ENCODE data around the gene ATR. TPM values are rescaled to one million over a fixed set of nuclear protein-coding genes. Genes with fewer than 3 reads are reported as not detected.

Gene ATR
- polyA plus RNA-seq, 1 experiment, result 6.0 TPM

DNA sequence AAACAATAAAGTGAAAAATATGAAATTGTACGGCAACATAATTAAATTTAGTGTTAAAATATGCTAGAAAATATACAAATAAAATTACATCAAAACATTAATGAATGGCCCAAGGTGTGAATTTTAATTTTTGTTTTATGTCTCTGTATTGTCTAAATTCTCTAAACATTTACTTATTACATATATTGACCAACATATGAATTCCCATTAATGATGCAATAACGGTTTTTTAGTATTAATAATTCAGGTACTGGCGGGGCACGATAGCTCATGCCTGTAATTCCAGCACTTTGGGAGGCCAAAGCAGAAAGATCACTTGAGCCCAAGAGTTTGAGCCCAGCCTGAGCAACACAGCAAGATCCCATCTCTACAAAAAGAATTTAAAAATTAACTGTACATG is 110.1 kb downstream of the ATR start:
- CTCF ChIA-PET, result no interaction called here
- no peak for DNase-seq (ENCODE audit: low read depth)
- Histone ChIP-seq H3K27me3 (ENCODE audit: control insufficient read depth, insufficient read depth, low read length) (no peaks in the 10 kb centered on the region), H3K4me3 (ENCODE audit: low read depth, low read length) (no peak overlapping the region), H3K36me3 (ENCODE audit: control insufficient read depth, insufficient read depth, low read length) (no peaks in the 10 kb centered on the region)
- TF ChIP-seq, protein P1, sequence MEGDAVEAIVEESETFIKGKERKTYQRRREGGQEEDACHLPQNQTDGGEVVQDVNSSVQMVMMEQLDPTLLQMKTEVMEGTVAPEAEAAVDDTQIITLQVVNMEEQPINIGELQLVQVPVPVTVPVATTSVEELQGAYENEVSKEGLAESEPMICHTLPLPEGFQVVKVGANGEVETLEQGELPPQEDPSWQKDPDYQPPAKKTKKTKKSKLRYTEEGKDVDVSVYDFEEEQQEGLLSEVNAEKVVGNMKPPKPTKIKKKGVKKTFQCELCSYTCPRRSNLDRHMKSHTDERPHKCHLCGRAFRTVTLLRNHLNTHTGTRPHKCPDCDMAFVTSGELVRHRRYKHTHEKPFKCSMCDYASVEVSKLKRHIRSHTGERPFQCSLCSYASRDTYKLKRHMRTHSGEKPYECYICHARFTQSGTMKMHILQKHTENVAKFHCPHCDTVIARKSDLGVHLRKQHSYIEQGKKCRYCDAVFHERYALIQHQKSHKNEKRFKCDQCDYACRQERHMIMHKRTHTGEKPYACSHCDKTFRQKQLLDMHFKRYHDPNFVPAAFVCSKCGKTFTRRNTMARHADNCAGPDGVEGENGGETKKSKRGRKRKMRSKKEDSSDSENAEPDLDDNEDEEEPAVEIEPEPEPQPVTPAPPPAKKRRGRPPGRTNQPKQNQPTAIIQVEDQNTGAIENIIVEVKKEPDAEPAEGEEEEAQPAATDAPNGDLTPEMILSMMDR (IDR thresholded peaks at IDR 0.05; ENCODE audit: insufficient read depth, low read depth, low read length), result no peak
- POLR2A ChIA-PET, result no interaction called here

DNA sequence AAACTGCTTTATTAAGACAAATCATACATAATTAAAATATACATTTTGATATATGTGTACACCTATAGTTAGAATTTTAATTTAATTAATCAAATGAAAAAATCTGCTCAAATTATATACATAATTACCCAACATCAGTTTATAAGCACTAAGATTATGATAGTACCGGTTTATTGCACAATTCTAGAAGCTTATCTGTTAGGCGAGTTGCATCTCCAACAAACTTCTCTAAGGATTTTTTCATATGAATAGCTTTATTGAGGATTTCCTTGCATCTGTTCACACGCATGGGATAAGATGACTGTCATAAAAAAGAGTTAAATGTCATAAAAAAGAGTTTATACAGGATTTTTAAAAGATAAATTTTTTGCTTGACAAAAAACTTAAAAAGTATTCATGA is 110.8 kb downstream of the ATR start:
- H3K4me3 ChIP-seq (ENCODE audit: low read depth, low read length), result no peak overlapping the region
- no peaks in the 10 kb centered on the region for H3K36me3 ChIP-seq (ENCODE audit: control insufficient read depth, insufficient read depth, low read length)
- POLR2A ChIA-PET, result no interaction called here
- TF ChIP-seq, protein P1 (IDR thresholded peaks at IDR 0.05; ENCODE audit: insufficient read depth, low read depth, low read length), result no peak
- no peaks in the 10 kb centered on the region for H3K27me3 ChIP-seq (ENCODE audit: control insufficient read depth, insufficient read depth, low read length)
- no peak for DNase-seq (ENCODE audit: low read depth)
- CTCF ChIA-PET, result no interaction called here

DNA sequence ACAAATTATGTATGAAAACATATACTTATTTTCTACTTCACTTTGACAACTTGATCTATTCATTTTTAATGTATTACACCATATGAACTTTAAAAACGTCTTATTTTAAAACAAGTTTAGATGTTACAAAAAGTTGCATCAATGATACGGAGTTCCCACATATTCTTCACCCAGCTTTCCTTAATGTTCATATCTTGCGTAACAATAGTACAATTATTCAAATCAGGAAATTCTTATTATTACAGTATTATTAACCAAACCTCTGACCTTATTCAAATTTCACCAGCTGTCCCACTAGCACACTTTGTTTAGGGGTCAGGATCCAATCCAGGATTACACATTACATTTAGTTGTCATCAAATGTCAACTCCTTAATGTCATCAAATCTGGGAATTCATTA is 117.8 kb downstream of the ATR start:
- TF ChIP-seq, protein P1 (IDR thresholded peaks at IDR 0.05; ENCODE audit: insufficient read depth, low read depth, low read length), result no peak
- CTCF ChIA-PET, result interaction anchor here (1.4 kb wide), 1 partner anchor 8 kb away, joined by 3 read pairs; no protein-coding TSS in a partner anchor
- Histone ChIP-seq H3K4me3 (ENCODE audit: low read depth, low read length) (no peak overlapping the region), H3K27me3 (ENCODE audit: control insufficient read depth, insufficient read depth, low read length) (no peaks in the 10 kb centered on the region), H3K36me3 (ENCODE audit: control insufficient read depth, insufficient read depth, low read length) (no peaks in the 10 kb centered on the region; the same call in none of the 2 replicates)
- POLR2A ChIA-PET, result no interaction called here
- no peak for DNase-seq (ENCODE audit: low read depth)

DNA sequence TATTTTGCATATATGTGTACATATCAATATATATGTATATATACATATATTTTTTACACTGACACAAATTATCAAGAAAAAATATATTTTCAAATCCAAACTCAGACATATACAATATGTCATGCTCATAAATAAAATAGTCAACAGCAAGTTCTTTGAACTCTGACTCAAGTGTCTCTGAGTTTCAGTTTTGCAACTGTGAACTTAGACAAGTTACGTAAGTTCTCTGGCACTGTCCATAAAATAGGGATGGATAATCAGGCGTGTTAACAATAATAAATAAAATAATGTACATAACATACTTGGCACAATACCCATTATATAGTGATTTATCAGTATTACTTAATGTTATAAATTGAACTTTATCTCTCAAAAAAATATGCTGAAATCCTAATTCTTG is 118.6 kb downstream of the ATR start:
- ChIA-PET CTCF (no interaction called here), POLR2A (no interaction called here)
- no peaks in the 10 kb centered on the region; the same call in none of the 2 replicates for H3K36me3 ChIP-seq (ENCODE audit: control insufficient read depth, insufficient read depth, low read length)
- H3K4me3 ChIP-seq (ENCODE audit: low read depth, low read length), result no peak overlapping the region
- no peak for DNase-seq (ENCODE audit: low read depth)
- H3K27me3 ChIP-seq (ENCODE audit: control insufficient read depth, insufficient read depth, low read length), result no peaks in the 10 kb centered on the region
- TF ChIP-seq, protein P1 (IDR thresholded peaks at IDR 0.05; ENCODE audit: insufficient read depth, low read depth, low read length), result no peak

DNA sequence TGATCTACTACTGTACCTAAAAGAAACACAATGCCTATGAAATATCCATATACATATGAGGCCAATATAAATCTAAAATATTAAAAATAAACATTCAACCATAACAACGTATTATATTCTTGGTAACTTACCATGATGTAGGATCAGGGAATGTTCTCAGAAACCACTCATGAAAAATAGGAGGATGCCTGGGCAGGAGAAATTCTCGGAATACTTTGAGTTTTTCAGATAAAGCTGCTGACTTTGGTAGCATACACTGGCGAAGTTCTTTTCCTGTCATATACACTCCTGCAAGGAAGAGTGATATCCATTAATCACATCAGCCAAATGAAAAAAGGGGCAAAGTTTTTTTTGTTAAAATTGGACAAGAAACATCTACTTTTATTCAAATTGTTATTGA is 119.4 kb downstream of the ATR start:
- Histone ChIP-seq H3K4me3 (ENCODE audit: low read depth, low read length) (no peak overlapping the region), H3K36me3 (ENCODE audit: control insufficient read depth, insufficient read depth, low read length) (no peaks in the 10 kb centered on the region; the same call in none of the 2 replicates), H3K27me3 (ENCODE audit: control insufficient read depth, insufficient read depth, low read length) (no peaks in the 10 kb centered on the region)
- no peak for DNase-seq (ENCODE audit: low read depth)
- TF ChIP-seq, protein P1 (IDR thresholded peaks at IDR 0.05; ENCODE audit: insufficient read depth, low read depth, low read length), result no peak
- CTCF ChIA-PET, result no interaction called here
- POLR2A ChIA-PET, result no interaction called here

Measured in BJ (cell line).